COLO668 (cell line): ENCODE measurements around the gene OSBPL7.

Source experiments
- DNase-seq: peaks from one replicate; lab custom pipeline; 2025; ENCODE audit not compliant: unreplicated experiment; lab: John Stamatoyannopoulos, UW

OSBPL7 gene

GRCh38 chr17:47847341-47848197 is 26.0 kb upstream of the OSBPL7 start:
- DNase-seq = no peak

GRCh38 chr17:47846716-47847340 is 25.2 kb upstream of the OSBPL7 start:
- DNase-seq = no peak

- no peak for DNase-seq
These were observed 24.1 kb upstream of the OSBPL7 start for GRCh38 chr17:47845716-47846075.

- no peak for DNase-seq
These were observed 23.5 kb upstream of the OSBPL7 start for GRCh38 chr17:47844814-47845715.

GRCh38 chr17:47844227-47844626 is 22.6 kb upstream of the OSBPL7 start:
- DNase-seq = no peak

GRCh38 chr17:47843391-47843730 is 21.8 kb upstream of the OSBPL7 start:
- peak; percentile 16 for DNase-seq

- no peak for DNase-seq
These were observed 20.1 kb upstream of the OSBPL7 start for GRCh38 chr17:47841488-47842291.

- DNase-seq = peak; percentile 77
These were observed 19.3 kb upstream of the OSBPL7 start, which contains the start of gene SCRN2 for GRCh38 chr17:47840742-47841487. Gene SCRN2, minus strand, starts transcription at chr17:47841273. Its CDS starts 430 bp downstream, at chr17:47840843.

- no peak for DNase-seq
These were observed 18.6 kb upstream of the OSBPL7 start for GRCh38 chr17:47840001-47840741.

GRCh38 chr17:47839071-47839470 is 17.5 kb upstream of the OSBPL7 start:
- DNase-seq = no peak

GRCh38 chr17:47838636-47839035 is 17.0 kb upstream of the OSBPL7 start:
- no peak for DNase-seq

GRCh38 chr17:47837401-47838039 is 15.9 kb upstream of the OSBPL7 start:
- DNase-seq = no peak

- DNase-seq = no peak
These were observed 15.0 kb upstream of the OSBPL7 start for GRCh38 chr17:47836601-47837000.

GRCh38 chr17:47834756-47835155 is 13.2 kb upstream of the OSBPL7 start:
- no peak for DNase-seq

- DNase-seq = no peak
These were observed 10.3 kb upstream of the OSBPL7 start for GRCh38 chr17:47831934-47832327.

GRCh38 chr17:47831003-47831933 is 9.7 kb upstream of the OSBPL7 start, which contains the start of the genes LRRC46 and MRPL10:
Gene LRRC46, plus strand, starts transcription at chr17:47831670. Its CDS starts 320 bp downstream, at chr17:47831990.
Gene MRPL10, minus strand, starts transcription at chr17:47831541. Its CDS starts 30 bp downstream, at chr17:47831511.
- DNase-seq = peak; percentile 89

GRCh38 chr17:47830396-47831002 is 8.9 kb upstream of the OSBPL7 start:
- no peak for DNase-seq
